RKO (cell line): ENCODE measurements around the gene TNFRSF18.

Experiments used
- DNase-seq: peaks from one replicate; pipeline ENCODE4 v3.0.0-alpha.2; 2016; ENCODE audit warnings: low spot score

Gene TNFRSF18

DNA sequence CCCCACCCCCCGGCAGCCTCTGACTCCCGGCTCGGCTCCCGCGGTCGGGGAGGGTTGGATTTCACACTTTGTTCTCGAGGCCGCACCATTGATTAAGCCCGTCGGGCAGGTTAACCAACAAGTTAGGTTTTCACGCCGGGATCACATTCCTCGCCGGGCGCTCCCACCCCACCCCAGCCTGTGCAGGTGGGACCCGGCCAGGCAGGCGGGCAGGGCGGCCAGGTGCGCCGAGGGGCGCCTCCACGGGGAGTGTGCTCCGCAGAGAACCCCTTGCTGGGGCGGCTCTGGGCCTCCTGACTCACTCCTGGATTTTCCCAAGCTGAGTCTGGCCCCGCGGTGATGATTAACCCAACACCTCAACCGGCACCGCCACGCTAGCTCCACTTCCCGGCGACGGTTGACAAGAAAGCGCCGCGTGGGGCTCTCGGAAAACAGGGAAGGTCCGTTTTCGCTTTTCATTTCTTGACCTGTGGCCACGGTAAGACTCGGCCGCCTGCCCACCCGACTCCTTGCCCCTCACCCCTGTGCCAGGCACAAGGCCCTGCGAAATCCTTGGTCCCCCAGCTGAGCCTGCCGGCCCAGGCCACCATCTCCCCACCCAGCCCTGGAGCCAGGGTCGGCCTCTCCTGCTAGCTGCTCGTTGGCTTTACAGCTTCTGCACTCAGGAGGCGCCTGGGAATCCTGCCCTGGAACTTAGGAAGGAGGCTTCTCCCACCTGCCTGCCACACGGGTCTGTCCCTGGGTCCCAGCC, 41.5 kb downstream of the TNFRSF18 start:
- DNase-seq = peak; percentile 86

DNA sequence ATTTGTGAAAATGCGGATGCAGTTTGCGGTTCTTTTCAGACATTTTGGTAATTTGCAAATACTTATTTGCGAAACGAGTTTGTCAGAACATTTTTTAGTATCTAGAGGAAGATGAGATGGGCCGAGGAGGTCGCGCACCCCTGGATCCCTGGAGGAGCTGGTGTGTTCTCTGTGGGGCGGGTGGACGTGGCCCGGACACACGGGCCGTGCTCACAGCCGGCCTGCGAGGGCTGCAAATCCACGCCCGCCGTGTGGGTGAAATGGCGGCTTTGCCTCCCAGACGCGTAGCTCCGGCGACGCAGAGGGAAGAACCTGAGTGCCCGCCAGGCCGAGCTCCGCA, 42.1 kb downstream of the TNFRSF18 start:
- DNase-seq = no peak

DNA sequence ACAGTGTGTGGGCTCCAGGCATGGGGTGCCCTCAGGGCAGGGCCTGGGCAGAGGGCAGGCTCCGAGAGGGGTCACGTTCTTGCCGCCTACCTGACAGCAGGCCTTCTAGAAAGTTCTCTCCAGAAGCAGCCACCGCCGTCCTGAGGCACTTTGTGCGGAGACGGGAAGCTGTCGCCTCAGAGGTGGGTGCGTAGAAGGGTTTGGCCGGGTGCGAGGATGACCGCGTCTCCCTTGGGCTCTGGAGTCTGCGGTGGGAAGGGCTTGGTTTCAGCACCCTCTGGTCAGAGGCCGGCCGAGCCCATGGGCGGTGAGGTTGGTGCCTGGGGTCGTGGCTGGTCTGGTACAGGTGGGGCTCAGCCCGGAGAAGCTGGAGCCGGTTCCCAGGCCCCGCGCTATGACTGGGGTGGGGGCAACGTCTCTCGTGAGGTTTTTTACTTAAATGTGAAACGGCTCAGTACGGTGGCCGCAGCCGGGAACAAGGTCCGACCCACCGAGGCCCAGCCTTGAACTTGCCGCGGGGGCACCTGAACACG, 42.8 kb downstream of the TNFRSF18 start:
- DNase-seq = no peak

DNA sequence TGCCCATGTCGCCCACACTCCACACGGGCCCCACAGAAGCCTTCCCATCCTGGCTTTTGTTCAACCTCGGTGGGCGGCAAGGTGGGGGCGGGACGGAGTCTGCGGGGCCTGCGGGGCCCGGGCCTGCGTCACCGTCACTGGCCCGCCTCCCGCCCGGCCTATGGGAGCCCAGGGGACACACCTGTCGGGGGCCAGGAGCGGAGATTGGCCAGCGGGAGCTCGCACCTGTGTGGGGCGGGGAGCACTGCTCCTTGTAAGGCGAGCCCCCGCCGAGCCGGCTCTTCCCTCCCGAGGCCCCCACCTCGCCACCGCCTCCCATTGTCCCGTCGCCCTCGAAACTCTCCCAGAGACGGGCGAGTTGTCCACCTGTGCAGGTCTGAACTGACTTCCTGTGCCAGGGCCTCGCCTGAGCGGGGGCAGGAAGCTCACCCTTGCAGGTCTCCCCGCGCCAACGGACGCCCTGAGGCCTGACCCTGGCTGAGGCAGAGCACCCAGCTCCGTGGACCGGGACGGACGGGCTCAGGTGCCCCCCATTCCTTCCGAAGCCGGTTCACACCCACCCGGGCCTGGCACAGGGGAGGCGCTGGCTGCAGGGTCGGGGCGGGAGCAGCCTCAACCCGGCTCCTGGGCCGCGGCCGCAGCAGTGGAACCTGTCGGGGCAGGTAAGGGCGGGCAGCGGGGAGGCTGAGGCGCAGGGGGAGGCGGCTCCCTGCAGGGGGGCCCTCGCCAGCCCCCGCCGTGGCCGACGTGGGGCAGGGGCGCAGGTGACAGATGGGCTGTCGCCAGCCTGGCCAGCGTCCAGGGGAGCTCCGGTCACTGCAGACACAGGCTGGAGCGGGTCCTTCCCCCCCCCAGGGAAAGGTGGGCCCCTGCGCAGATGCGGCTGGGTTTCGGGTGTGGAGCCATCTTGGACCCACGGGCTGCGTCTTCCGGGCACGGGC, 43.5 kb downstream of the TNFRSF18 start:
- DNase-seq = no peak

DNA sequence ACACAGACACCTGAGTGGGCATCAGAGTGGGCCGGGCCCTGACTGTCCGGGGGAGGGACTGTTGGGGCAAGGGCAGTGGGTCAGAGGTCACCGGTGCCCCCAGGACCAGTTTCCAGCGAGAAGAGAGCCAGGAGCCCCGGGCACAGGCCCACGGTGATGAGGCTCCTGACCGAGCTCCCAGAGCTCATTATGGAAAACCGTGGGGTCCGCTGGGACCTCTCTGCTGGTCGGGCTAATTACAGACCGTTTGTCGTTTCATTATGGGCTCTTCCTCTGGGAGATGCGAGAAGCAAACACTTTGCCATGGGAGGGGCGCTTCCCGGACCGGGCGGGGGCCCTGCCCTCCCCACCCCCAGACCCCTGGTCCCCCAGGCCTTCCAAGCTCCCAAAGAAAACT, 44.7 kb downstream of the TNFRSF18 start:
- DNase-seq = no peak

DNA sequence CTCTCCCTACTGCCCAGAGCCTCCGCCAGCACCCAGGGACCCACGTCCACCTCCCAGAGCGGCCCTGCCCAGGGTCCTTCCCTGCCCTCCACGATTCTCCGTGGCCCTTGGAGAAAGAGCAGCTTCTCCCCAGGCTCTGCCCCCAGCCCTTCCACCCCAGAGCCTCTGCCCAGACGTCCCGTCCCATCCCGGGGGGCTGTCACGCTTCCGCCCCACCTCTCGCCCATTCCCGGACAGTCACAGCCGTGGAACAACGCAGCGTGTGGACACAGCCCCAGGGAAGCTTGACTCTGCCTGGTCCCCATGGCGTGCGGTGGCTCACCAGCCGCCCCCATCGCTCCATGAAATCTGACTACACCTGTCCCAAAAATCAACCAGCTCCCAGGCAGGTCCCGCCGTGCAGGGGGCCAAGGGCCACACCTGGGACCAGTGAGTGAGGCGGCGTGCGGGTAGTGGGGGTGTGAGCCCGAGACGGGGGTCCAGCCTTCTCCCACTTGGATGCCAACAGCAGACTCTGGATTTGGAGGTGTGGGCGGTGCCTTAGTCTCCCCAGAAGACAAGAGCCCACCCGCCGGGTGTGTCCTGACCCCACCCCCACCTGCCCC, 45.2 kb downstream of the TNFRSF18 start:
- no peak for DNase-seq

DNA sequence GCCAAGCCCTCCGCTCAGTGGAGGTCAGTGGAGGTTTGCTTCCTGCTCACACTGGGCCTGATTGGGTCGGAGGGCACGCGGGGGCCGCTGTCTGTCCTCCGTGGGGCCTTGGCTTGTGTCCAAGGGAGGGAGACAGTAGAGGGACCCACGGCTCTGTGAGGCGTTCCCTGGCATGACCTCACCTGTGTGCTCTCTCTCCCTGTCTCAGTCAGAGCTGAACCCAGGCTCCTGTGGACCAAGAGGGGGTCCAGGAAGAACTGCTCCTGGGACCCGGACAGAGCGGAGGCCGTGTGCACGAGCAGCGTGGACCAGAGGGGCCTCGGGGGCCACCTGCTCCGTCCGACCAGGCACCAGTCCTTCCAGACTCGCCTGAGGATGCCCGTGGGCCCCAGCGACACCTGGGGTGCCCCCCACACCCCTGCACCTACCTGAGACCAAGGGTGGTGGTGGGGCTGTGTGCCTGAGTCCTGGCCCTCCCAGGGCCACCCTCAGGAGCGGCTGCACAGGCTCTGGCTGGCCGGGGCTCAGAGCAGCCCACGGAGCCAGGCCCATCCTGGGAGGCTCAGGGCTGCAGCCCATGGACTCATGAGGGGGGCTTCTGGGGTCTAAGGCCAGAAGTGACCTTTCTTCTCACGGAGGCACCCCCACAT, 46.0 kb downstream of the TNFRSF18 start:
- no peak for DNase-seq

DNA sequence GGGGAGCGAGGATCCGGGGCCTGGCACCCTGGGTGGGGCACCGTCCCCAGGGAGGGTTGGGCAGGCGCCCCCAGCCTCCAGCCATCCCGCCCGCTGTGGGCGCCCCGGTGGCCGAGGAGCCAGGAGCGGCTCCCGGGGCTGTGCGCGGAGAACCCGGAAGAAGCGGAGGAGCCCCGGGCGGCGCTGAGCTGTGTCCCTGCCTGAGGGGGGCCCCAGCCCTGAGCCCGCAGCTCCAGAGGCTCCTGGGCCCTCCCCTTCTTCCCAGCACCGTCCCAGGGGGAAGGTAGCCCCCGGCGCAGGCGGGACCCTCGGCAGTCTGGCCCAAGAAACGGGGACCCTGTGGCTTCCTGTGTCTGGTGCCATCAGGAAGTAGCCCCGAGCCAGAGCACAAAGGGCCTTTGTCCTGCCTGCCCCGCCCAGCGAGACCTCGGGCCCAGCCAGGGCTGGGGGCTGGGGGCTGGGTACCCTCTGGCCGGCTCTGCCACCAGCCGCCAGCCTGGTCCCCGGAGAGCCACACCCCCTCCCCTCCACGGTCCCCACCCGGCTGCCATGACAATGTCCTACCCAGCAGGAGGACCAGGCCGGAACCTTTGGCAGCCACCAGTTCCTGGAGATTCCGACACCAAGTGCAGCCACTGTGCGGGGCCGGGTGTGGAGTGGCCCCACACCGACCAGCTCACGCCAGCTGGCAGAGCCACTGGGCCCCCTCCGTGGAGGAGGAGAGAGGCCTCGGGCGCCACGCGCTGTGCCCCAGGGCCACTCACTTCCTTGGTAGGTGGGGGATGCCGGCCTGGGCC, 48.3 kb downstream of the TNFRSF18 start:
- peak; percentile 45 for DNase-seq

DNA sequence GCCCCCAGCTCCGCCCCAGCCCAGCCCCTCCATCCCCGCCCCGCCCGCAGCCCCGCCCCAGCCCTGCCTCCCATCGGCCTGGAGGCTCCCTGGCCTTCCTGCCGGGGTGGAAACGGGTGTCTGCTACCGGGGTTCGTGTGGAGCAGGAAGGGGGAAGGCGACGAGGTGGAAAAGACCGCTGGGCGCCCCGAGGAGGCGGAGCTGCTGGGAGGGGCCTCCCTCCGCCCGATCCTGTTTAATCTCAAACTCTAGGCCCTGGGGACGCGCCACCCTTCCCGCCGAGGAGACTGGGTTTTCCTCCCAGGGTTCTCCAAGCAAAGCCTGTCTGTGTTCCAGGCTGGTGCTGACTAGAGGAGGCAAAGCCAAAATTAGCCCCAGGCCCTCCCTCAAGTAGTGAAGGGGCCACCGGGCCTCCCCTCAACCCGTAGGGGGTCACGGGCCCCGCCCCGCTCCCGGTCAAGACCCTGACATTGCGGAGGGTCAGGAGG, 48.9 kb downstream of the TNFRSF18 start:
- DNase-seq = peak; percentile 93

DNA sequence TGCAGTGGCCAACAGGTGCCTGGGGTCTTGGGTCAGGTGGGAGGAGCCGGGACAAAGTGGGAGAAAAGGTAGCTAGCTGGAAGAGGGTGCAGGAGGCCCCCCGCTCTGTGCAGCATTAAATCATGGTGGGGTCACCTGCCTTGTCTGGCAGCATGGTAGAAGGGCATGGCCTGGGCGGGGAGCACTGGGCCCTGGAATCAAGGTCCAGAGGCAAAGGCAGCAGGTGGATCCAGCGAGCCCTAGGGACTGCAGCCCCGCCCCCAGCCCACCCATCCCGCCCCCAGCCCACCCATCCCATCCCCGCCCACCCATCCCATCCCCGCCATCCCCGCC, 49.4 kb downstream of the TNFRSF18 start:
- no peak for DNase-seq

DNA sequence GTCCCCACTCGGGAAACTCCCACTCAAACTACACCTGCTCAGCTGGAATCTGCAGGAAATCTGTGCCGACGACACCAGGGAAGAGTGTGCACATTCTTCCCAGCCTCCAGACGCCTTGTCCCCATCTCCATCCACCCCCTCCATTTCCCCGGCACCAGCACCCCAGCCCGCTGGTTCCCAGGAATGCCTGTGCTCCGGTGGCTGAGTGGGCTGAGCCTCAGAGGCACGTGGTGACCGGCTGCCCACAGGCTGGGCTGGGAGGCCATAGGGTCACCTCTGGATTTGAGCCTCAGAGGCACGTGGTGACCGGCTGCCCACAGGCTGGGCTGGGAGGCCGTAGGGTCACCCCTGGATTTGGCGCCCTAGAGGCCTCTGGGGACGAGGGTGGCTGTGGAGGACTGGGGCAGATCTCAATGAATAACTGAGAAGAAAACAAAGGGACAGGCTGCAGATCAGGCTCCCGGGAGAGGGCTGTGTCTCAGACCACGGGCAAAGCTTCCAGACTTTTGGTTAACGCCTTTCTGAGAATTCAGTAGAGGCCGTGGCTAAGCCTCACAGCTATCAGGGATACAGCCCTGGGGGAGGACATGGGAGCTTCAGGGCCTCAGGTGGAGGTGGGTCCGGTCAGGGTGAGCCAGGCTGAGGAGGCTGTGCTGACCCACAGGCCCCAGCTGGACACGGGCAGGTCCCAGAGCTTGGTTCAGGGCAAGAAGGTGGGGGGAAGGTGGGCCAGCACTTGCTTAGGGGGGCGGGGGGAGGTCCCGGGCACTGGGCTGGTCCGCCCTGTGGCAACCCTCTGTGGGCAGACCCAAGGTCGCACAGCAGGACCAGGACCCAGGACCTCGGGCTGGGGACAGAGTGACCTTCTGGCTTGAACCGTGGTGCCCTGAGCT, 50.0 kb downstream of the TNFRSF18 start:
- DNase-seq = no peak

DNA sequence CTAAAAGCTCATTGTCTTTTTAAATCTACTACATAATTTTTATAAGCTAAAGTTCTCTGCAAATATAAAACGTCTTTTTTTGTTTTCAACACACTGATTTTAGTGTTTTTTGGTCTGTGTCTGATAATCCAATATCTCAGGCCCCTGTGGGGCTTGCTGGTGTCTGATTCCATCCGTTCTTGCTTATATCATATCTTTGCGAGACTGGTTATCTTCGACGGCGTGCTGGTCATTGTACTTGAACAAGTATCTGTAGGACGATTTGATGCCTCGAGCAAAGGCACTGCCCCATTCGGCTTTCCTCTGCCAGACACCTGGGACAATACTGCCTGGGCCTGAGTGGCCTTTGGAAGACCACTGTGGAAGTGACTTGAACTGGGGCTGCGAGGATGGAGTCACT, 51.1 kb downstream of the TNFRSF18 start:
- no peak for DNase-seq

DNA sequence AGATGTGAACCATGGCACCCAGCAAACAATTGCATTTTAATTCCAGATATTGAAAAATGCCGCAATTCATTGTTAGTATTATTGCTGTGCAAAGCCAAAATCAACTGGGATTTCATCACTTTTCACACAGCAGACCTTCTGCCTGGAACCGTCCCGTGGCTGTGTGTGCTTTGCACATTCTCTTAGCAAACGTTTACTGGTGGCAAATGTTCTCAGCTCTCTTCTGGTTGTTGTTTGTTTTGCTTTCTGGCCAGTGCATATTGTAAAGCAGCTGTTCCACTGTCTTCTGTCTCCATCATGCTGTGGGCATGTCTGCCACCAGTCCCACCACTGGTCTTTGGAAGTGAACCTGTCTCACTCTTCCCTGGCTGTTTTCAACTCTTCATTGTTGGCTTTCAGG, 52.5 kb downstream of the TNFRSF18 start:
- no peak for DNase-seq
